Stimulated activated CD8-positive, alpha-beta memory T cell treated with anti-CD3 and anti-CD28 coated beads, Interleukin-15, amount 100 ng/mL, for 48 hours (primary cell): Measurements from ENCODE around the gene NOP14.
"Not testable (repeated sequence)": the region's sequence is repeated elsewhere in the genome, so short reads cannot be mapped to it uniquely, and the experiment has no call there.

ENCODE experiments used
- DNase-seq, 2 donors: peaks; one replicate each; pipeline ENCODE4 v3.0.0-alpha.2; 2020; ENCODE audit warnings: low read depth in 2 of 2

Gene NOP14

DNA sequence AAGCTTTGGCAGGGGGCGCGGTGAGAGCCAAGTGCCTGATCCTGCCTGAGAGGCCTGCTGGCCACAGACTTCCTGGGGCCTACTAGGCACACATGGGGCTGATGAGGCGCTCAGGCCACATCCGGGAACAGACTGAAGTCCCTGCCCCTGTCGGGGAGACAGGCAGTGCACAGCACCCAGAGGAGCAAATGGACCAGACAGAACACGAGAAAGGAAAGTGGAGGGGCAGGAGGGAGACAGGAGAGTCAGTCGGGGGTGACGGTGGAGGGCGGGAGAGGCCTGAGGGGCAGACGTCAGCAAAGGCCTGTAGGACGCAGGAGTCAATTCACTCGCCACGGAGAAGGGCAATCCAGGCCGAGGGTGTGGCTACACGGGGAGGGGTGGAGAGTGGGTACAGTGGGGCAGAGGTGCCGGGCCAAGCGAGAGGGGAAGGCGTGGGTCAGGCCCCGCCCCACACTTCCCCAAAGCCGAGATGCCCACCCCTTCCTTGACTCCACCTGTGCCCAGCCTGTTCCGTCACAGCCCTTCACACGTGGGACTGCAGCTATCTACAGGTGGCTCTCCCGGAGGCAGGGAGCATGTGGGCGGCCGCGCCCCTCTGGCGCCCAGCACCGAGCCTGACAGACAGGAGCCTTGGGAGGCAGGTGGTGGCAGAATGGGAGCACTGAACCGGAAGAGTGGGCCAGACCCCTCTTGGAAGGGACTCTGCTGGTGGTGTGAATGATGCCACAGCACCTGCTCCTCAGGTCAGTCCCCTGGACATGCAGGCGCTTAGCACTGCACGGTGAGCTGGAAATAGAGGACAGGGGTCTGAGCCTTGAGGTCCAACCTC is 20.5 kb downstream of the NOP14 start:
- DNase-seq, result no peak

DNA sequence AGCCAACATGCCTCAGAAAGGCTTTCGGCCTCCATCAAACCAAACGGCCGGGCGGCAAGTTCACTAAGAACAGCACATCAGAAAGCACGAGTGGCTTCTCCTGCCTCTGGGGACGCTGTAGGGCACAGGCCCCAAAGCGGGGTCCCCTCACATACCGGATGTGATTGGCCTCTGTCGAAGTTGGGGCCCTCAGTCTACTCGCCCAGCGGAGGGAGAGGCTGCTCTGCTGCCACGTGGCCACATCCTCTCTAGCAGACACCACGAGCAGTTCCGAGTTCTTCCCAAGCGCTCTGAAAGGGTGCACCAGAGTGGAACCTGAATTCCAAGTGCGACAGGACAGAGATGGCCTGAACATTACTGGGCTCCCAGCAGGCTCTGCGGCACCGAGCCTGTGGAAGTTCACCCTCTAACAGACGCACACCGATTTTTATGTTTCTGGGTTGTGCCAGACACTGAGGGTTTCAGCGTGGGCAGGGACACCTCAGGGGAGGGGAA is 21.1 kb downstream of the NOP14 start:
- DNase-seq, result no peak

GRCh38 chr4:2941138-2942036 is 21.8 kb downstream of the NOP14 start:
- no peak for DNase-seq

DNA sequence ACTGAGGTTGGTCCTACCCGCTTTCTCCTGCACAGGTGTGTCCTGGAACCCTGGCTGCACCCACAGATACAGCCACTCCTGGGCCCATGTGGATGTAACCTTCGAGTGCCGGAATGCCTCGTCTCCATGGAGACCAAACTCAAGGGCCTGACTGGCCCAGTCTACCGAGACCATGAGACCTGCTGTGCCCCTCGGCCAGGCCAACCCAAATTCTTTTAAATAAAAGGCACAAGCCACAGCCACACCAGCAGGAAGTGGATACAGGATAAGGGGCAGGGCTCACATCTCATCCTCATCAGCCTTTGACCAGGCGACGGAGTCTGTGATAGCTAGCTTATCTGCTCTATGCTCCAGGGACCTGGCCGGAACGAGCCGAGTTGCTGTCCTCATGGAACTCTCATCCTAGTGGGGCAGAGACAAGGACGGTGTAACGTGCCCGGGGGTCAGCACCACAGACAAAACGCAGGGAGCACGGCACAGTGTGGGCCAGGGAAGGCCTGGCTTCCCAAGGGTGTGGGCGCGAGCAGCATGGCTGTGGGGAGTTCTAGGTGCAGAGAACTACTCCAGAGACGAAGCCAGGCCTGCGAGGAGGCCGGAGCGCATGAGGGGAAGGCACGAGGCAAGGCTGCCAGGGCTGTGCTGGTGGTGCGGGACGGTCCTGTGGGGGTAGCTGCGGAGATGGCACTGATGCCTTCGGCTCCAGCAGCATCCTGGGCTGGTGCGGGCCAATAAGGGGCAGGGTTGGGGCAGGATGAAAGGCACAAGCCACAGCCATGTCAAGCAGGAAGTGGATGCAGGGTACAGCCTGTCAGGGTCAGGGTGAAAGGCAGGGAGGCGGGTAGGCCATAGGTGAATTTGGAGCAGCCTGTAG is 22.7 kb downstream of the NOP14 start:
- DNase-seq, result no peak

- no peak for DNase-seq
These were observed 23.6 kb downstream of the NOP14 start for GRCh38 chr4:2939383-2940243.

DNA sequence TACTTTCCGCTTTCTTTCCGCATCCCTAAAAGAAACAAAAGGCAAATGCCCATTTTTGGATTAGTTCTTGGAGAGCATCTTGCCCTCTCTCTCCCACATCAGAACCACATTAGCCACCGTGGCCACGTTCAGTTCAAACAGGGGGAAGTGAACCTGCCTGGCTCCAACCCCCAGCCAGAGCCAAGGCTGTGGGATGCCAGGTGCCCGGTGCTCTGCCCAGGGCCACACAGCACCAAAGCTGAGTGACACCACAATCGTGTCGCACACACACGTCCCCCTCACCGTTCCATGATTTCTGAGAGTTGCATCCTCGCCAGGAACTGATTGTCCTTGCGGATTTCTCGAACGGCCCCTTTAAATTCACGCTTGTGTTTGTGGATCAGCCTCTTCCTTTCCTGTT is 24.3 kb downstream of the NOP14 start:
- no peak for DNase-seq

GRCh38 chr4:2938411-2938810 is 24.8 kb downstream of the NOP14 start:
- DNase-seq, result not testable (repeated sequence)

- no peak for DNase-seq
These were observed 25.2 kb downstream of the NOP14 start for GRCh38 chr4:2937986-2938385.

GRCh38 chr4:2937146-2937857 is 25.9 kb downstream of the NOP14 start:
- no peak for DNase-seq

GRCh38 chr4:2936773-2937145 is 26.4 kb downstream of the NOP14 start:
- peak in 1 of 2 donors; percentile 69 for DNase-seq

GRCh38 chr4:2935762-2936743 is 27.2 kb downstream of the NOP14 start:
- DNase-seq, result peak; percentile 75 to 80

DNA sequence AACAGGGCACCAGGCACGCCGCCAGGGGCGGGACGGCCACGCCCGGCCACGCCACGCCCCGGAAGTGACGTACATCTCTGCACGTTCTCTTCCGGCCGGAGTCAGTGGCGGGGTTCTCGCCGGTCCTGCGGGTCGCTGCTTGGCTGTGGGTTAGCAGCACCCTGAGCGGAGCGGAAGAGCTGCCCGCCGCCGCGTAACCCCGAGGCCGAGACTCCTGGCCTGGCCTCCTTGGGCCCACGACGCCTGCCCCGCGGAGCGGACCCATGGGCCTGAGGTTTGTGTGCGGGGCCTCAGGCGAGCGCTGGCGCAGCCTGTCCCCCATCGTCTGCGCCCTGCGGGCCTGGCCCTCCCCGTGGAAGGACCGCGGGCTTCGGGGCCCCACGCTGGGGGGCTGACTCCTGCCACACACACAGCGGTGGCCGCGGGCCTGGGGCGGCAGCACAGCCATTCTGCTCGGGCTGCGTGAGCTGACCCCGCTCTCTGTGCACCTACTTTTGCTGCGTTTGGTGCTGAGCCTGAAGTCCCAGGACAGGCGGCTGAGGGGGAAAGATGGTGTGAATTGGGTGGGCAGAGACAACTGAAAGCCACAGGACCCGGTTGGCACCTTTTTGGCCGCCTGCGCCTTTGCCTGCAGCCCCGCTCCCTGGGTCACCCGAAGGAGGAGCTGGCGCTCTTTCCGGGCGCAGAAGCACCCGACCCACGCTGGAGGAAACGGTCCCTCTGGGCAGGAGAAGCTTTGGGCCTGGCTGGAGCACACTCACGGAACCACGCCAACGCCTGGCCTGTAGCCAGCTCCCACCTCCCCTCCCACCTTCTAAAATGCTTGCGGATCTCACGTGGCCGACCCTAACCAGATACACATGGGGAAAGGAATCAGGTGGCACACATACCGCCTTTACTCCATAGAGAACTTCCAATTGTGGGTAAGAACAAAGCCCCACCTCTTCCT is 28.1 kb downstream of the NOP14 start:
- DNase-seq, result peak; percentile 94 to 95

DNA sequence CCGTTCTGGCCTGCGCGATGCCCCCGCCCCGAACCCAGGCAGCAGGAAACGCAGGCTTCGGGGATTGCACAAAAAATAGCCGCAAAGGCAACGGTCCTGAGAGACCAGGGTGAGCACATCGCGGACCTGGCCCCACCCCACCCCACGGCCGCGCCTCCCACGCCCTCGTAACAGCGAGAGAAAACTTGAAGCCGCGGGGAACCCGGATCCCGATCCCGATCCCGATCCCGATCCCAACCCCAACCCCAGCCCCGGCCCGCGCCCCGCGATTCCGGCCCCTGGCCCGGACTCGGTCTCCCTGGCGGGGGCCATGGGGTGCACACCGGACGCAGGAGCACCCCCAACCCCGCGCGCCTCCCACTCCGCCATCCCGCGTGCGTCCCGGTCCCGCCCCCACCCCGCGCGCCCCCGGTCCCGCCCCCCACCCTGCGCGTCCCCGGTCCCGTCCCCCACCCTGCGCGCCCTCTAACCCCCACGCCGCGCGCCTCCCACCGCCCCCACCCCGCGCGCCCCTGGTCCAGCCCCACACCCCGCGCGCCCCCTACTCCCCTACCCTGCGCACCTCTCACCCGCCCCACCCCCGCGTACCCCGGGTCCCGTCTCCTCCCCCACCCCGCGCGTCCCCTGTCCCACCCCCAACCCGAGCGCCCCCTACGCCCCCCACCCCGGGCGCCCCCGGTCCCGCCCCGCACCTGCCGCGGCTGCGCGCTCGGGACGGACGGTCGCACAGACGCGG is 29.0 kb downstream of the NOP14 start:
- DNase-seq, result no peak

- no peak for DNase-seq
These were observed 29.6 kb downstream of the NOP14 start for GRCh38 chr4:2933566-2934076.

DNA sequence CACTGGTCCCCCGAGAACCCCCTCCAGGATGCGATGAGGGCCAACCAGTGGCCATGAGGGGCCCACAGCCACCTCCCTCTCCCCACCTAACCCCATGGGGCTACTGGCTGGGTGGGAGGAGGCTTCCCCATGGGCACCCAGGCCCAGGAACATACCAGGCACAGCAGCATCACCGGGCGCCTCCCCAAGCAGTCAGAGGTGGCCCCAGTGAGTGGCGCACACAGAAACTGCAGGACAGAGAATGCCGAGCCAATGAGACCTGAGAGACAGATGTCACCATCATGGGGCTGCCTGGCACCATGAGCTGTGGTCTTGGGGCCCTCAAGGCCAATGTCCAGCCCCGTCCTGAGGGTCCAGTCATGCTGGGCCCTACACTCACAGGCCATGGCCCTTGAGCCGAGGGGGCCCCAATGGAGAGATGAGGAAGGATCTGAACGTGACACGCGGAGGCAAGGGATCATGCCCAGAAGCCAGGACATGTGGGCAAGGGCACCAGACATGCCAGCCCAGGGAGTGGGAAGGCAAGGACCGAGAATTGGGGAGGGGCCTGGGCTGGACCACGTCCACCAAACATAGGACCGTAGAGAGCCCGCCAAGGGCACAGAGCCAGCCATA is 30.1 kb downstream of the NOP14 start:
- no peak for DNase-seq

DNA sequence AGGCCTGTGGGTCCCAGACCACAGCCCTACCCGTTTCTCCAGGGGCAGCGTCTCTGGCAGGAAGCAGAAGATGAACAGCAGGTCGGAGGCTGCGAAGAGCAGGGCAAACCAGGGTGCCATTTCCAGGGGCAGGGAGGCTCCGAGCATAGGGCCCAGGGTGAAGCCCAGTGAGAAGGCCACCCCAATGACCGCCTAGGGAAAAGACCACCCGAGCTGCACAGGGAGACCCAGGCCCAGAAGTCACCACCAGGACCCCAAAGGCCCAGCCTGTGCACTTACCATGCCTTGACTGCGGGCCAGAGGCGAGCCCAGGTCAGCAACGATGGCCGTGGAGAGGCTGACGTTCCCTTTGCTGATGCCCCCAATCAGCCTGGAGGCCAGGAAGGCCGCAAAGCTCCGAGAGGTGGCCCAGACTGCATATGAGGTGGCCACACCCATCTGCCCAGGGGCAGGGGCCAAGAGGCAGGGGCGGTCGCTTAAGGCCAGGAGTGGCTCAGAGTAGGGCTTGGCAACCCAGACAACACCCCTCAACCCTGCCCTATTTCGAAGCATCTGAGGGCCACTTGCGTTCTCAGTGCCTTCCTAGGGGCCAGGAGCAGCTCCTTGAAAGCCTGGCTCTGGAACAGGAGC is 30.8 kb downstream of the NOP14 start:
- no peak for DNase-seq
